Measurements from ENCODE around the gene KMT2D. TPM values are rescaled to one million over a fixed set of nuclear protein-coding genes. Genes with fewer than 3 reads are reported as not detected.

KMT2D gene
- total and polyA plus RNA-seq, 5 donors from 2014 or later, result 5.2 to 149 (median 6.7) TPM

DNA sequence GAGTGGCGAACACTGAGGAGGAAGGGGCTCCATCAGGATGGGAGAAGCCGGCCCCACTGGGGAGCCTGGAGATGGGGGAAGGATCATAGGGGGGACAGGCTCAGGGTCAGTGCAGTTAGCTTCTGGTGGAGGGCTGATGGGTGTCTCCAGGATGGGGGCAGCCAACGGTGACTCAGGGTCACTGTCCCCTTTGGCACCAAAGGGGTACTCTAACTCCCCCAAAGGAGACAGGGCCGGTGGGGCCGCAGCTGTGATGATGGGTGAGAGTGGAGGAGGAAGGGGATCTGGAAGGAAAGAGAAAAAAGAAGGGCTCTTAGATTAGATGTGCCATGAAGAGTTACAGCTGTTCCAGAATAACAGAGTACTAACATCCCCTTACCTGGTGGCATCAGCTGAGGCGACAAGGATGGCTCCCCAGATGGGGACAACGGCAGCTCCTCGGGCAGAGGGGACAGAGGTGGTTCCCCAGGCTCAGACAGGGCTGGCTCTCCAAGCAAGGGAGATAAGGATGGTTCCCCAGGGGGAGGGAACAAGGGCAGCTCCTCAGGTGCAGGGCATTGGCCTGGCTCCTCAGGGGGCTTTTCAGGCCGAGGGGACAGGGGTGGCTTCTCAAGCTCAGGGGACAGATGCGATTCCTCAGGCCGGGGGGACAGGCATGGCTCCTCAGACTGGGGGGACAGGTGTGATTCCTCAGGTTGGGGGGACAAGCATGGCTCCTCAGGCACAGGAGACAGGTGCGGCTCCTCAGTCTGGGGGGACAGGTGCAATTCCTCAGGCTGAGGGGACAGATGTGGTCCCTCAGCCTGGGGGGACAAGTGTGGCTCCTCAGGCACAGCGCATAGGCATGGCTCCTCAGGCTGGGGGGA, 9.9 kb downstream of the KMT2D start:
- Mint-ChIP-seq H3K27ac (no peak overlapping the region), H3K27me3 (no peaks in the 10 kb centered on the region), H3K4me3 (no peak overlapping the region), H3K4me1 (peaks cover under 1 to 40% (median 18%) of the 10 kb centered on the region in 4 donors), H3K9me3 (no peaks in the 10 kb centered on the region), H3K36me3 (peaks cover 55% of the 10 kb centered on the region)
- Histone ChIP-seq H3K9me3 (ENCODE audit: control insufficient read depth in 2 of 2, low read length in 2 of 2) (no peaks in the 10 kb centered on the region), H3K4me3 (ENCODE audit: low read depth, low read length) (no peak overlapping the region), H3K36me3 (ENCODE audit: control insufficient read depth, insufficient read depth, low read length) (peaks cover 89% of the 10 kb centered on the region), H3K4me1 (ENCODE audit: control insufficient read depth, insufficient read depth, low read length, poor library complexity, severe bottlenecking) (peaks cover 11% of the 10 kb centered on the region), H3K27me3 (ENCODE audit: control insufficient read depth, insufficient read depth, low read length) (no peaks in the 10 kb centered on the region), H3K27ac (ENCODE audit: insufficient read depth, low read length, poor library complexity, severe bottlenecking) (no peak overlapping the region)
- no peak for ATAC-seq (ENCODE audit: low read depth in 2 of 2)
- no peak for DNase-seq

DNA sequence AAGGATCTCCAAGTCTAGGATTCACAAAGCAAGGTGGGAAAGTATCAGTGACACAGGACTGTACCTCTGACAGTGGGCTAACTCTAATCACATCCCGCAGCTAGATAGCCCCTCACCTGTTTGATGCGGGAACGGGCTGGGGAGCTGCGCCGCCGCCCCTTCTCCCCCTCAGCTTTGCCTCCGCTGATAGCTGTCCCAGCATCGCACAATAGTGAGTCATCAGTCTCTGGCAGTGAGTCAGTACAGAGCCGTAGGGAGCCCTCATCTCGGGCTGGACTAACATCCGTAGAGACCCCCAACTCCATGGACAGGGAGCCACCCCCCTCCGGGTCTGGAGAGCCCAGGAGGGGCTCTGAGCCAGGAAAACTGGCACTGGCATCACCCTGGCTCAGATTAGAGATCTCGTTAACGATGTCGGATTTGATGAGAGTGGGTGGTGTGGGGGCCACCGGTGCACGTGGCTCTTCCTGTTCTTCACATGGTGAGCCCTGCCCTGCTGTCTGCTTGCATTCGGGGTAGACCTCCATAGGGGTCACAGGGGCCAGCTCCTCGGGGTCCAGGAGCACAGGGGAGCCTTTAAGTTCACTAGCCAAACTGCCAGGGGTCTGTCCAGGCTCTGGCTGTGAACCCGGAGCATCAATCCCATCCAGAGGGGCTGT, 10.9 kb downstream of the KMT2D start:
- no peak for ATAC-seq (ENCODE audit: low read depth in 2 of 2)
- H3K9me3 ChIP-seq (ENCODE audit: control insufficient read depth in 2 of 2, low read length in 2 of 2), result no peaks in the 10 kb centered on the region
- Mint-ChIP-seq H3K4me3 (no peak overlapping the region), H3K9me3 (no peaks in the 10 kb centered on the region), H3K27ac (no peak overlapping the region), H3K27me3 (no peaks in the 10 kb centered on the region), H3K4me1 (peaks cover 0 to 30% (median 8%) of the 10 kb centered on the region in 4 donors), H3K36me3 (peaks cover 51% of the 10 kb centered on the region)
- no peak for DNase-seq
- peaks cover 93% of the 10 kb centered on the region for H3K36me3 ChIP-seq (ENCODE audit: control insufficient read depth, insufficient read depth, low read length)
- no peaks in the 10 kb centered on the region for H3K27me3 ChIP-seq (ENCODE audit: control insufficient read depth, insufficient read depth, low read length)
- no peak overlapping the region for H3K4me3 ChIP-seq (ENCODE audit: low read depth, low read length)
- no peak overlapping the region for H3K27ac ChIP-seq (ENCODE audit: insufficient read depth, low read length, poor library complexity, severe bottlenecking)
- peaks cover 3% of the 10 kb centered on the region for H3K4me1 ChIP-seq (ENCODE audit: control insufficient read depth, insufficient read depth, low read length, poor library complexity, severe bottlenecking)

DNA sequence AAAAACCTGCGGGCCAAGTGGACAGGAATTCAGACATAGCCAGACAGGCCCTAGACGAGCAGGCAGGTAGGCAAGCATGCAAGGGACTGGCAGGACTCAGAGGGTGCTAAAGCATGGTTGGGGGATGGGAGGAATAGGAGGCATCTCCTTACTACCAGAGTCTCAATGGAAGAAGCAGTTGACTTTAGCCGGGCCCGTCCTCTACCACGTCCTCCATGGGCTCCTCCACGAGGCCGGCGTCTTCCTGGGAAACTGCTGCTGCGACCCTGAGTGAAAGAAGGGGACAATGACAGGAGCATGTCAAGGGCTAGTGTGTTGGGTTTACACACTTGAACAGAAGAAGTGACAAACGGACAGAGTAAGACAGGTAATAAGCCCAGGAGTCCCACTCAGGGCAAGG, 11.6 kb downstream of the KMT2D start:
- H3K27me3 ChIP-seq (ENCODE audit: control insufficient read depth, insufficient read depth, low read length), result no peaks in the 10 kb centered on the region
- Mint-ChIP-seq H3K4me3 (no peak overlapping the region), H3K27ac (no peak overlapping the region), H3K4me1 (peaks cover 0 to 24% (median 6%) of the 10 kb centered on the region in 4 donors), H3K9me3 (no peaks in the 10 kb centered on the region), H3K27me3 (no peaks in the 10 kb centered on the region), H3K36me3 (peaks cover 55% of the 10 kb centered on the region)
- no peaks in the 10 kb centered on the region for H3K4me1 ChIP-seq (ENCODE audit: control insufficient read depth, insufficient read depth, low read length, poor library complexity, severe bottlenecking)
- H3K9me3 ChIP-seq (ENCODE audit: control insufficient read depth in 2 of 2, low read length in 2 of 2), result no peaks in the 10 kb centered on the region
- DNase-seq (no peak), ATAC-seq (ENCODE audit: low read depth in 2 of 2) (no peak)
- H3K4me3 ChIP-seq (ENCODE audit: low read depth, low read length), result no peak overlapping the region
- no peak overlapping the region for H3K27ac ChIP-seq (ENCODE audit: insufficient read depth, low read length, poor library complexity, severe bottlenecking)
- peaks cover 91% of the 10 kb centered on the region for H3K36me3 ChIP-seq (ENCODE audit: control insufficient read depth, insufficient read depth, low read length)

- H3K9me3 Mint-ChIP-seq, result no peaks in the 10 kb centered on the region
- H3K27ac Mint-ChIP-seq, result no peak overlapping the region
- Histone ChIP-seq H3K4me3 (ENCODE audit: low read depth, low read length) (no peak overlapping the region), H3K4me1 (ENCODE audit: control insufficient read depth, insufficient read depth, low read length, poor library complexity, severe bottlenecking) (no peaks in the 10 kb centered on the region), H3K27ac (ENCODE audit: insufficient read depth, low read length, poor library complexity, severe bottlenecking) (no peak overlapping the region), H3K36me3 (ENCODE audit: control insufficient read depth, insufficient read depth, low read length) (peaks cover 92% of the 10 kb centered on the region), H3K9me3 (ENCODE audit: control insufficient read depth in 2 of 2, low read length in 2 of 2) (no peaks in the 10 kb centered on the region), H3K27me3 (ENCODE audit: control insufficient read depth, insufficient read depth, low read length) (no peaks in the 10 kb centered on the region)
- DNase-seq (no peak), ATAC-seq (ENCODE audit: low read depth in 2 of 2) (no peak)
- H3K27me3 Mint-ChIP-seq, result no peaks in the 10 kb centered on the region
- H3K4me3 Mint-ChIP-seq, result no peak overlapping the region
- peaks cover 51% of the 10 kb centered on the region for H3K36me3 Mint-ChIP-seq
- H3K4me1 Mint-ChIP-seq, result peaks cover 0 to 12% (median 5%) of the 10 kb centered on the region in 4 donors
Measured at GRCh38 chr12:49046129-49046895, 14.3 kb downstream of the KMT2D start.

- Mint-ChIP-seq H3K27ac (peak overlapping the region in 2 of 3 donors; percentile 7 to 78), H3K4me3 (no peak overlapping the region), H3K27me3 (no peaks in the 10 kb centered on the region), H3K9me3 (no peaks in the 10 kb centered on the region), H3K4me1 (peaks cover 0 to 5% (median 3%) of the 10 kb centered on the region in 4 donors), H3K36me3 (peaks cover 44% of the 10 kb centered on the region)
- Histone ChIP-seq H3K4me1 (ENCODE audit: control insufficient read depth, insufficient read depth, low read length, poor library complexity, severe bottlenecking) (no peaks in the 10 kb centered on the region), H3K9me3 (ENCODE audit: control insufficient read depth in 2 of 2, low read length in 2 of 2) (no peaks in the 10 kb centered on the region), H3K4me3 (ENCODE audit: low read depth, low read length) (no peak overlapping the region), H3K36me3 (ENCODE audit: control insufficient read depth, insufficient read depth, low read length) (peaks cover 87% of the 10 kb centered on the region), H3K27me3 (ENCODE audit: control insufficient read depth, insufficient read depth, low read length) (no peaks in the 10 kb centered on the region), H3K27ac (ENCODE audit: insufficient read depth, low read length, poor library complexity, severe bottlenecking) (no peak overlapping the region)
- no peak for DNase-seq
- ATAC-seq (ENCODE audit: low read depth in 2 of 2), result no peak
Measured at GRCh38 chr12:49044660-49045059, 15.9 kb downstream of the KMT2D start.

GRCh38 chr12:49043856-49044258, 16.7 kb downstream of the KMT2D start:
- no peaks in the 10 kb centered on the region for H3K4me1 ChIP-seq (ENCODE audit: control insufficient read depth, insufficient read depth, low read length, poor library complexity, severe bottlenecking)
- no peaks in the 10 kb centered on the region for H3K27me3 ChIP-seq (ENCODE audit: control insufficient read depth, insufficient read depth, low read length)
- no peaks in the 10 kb centered on the region for H3K9me3 ChIP-seq (ENCODE audit: control insufficient read depth in 2 of 2, low read length in 2 of 2)
- H3K4me3 ChIP-seq (ENCODE audit: low read depth, low read length), result no peak overlapping the region
- H3K4me3 Mint-ChIP-seq, result no peak overlapping the region
- peaks cover 87% of the 10 kb centered on the region for H3K36me3 ChIP-seq (ENCODE audit: control insufficient read depth, insufficient read depth, low read length)
- peaks cover 46% of the 10 kb centered on the region for H3K36me3 Mint-ChIP-seq
- ATAC-seq (ENCODE audit: low read depth in 2 of 2) (peak; percentile 73 to 77), DNase-seq (peak; percentile 63 to 78 (median 72))
- H3K27ac ChIP-seq (ENCODE audit: insufficient read depth, low read length, poor library complexity, severe bottlenecking), result no peak overlapping the region
- no peaks in the 10 kb centered on the region for H3K27me3 Mint-ChIP-seq
- peaks cover 0 to 5% (median 3%) of the 10 kb centered on the region in 4 donors for H3K4me1 Mint-ChIP-seq
- no peaks in the 10 kb centered on the region for H3K9me3 Mint-ChIP-seq
- peak overlapping the region; percentile 5 to 80 (median 71) for H3K27ac Mint-ChIP-seq

GRCh38 chr12:49043241-49043640, 17.4 kb downstream of the KMT2D start:
- H3K27me3 ChIP-seq (ENCODE audit: control insufficient read depth, insufficient read depth, low read length), result no peaks in the 10 kb centered on the region
- no peaks in the 10 kb centered on the region for H3K9me3 ChIP-seq (ENCODE audit: control insufficient read depth in 2 of 2, low read length in 2 of 2)
- H3K4me1 ChIP-seq (ENCODE audit: control insufficient read depth, insufficient read depth, low read length, poor library complexity, severe bottlenecking), result no peaks in the 10 kb centered on the region
- H3K36me3 ChIP-seq (ENCODE audit: control insufficient read depth, insufficient read depth, low read length), result peaks cover 87% of the 10 kb centered on the region
- H3K4me3 Mint-ChIP-seq, result no peak overlapping the region
- H3K27ac ChIP-seq (ENCODE audit: insufficient read depth, low read length, poor library complexity, severe bottlenecking), result no peak overlapping the region
- H3K9me3 Mint-ChIP-seq, result no peaks in the 10 kb centered on the region
- H3K4me1 Mint-ChIP-seq, result peaks cover 0 to 5% (median 3%) of the 10 kb centered on the region in 4 donors
- no peak overlapping the region for H3K4me3 ChIP-seq (ENCODE audit: low read depth, low read length)
- no peak for ATAC-seq (ENCODE audit: low read depth in 2 of 2)
- peak overlapping the region in 1 of 3 donors; percentile 80 for H3K27ac Mint-ChIP-seq
- H3K36me3 Mint-ChIP-seq, result peaks cover 42% of the 10 kb centered on the region
- DNase-seq, result no peak
- H3K27me3 Mint-ChIP-seq, result no peaks in the 10 kb centered on the region

All from CD4-positive, CD25-positive, alpha-beta regulatory T cell (primary cell).